ENCODE results near the gene AFF2.

Gene AFF2

GRCh38 chrX:149013081-149013480, 512.7 kb downstream of the AFF2 start:
- DNase-seq = no peak

- DNase-seq = no peak
Observed at GRCh38 chrX:149021159-149021558, 520.7 kb downstream of the AFF2 start.

- no peak for DNase-seq
Observed at GRCh38 chrX:149022485-149022884, 522.1 kb downstream of the AFF2 start.

GRCh38 chrX:149032449-149032848, 532.0 kb downstream of the AFF2 start:
- no peak for DNase-seq

- DNase-seq = peak; percentile 3 to 41 (median 18)
Observed at GRCh38 chrX:149036086-149036485, 535.7 kb downstream of the AFF2 start.

- peak in 2 of 4 experiments; percentile 8 to 21 for DNase-seq
Observed at GRCh38 chrX:149037281-149037870, 537.0 kb downstream of the AFF2 start.

- peak in 2 of 4 experiments; percentile 2 to 12 for DNase-seq
Observed at GRCh38 chrX:149039057-149039456, 538.6 kb downstream of the AFF2 start.

GRCh38 chrX:149040873-149041535, 540.6 kb downstream of the AFF2 start:
- DNase-seq = no peak

GRCh38 chrX:149043401-149043800, 543.0 kb downstream of the AFF2 start:
- no peak for DNase-seq

- no peak for DNase-seq
Observed at GRCh38 chrX:149044471-149044870, 544.1 kb downstream of the AFF2 start.

- DNase-seq = no peak
Observed at GRCh38 chrX:149045645-149046210, 545.3 kb downstream of the AFF2 start.

Data from suppressor macrophage (primary cell).